ENCODE data around the gene TMEM242.
A peak's percentile ranks its signal among the peaks of the same experiment; 100 is the strongest.
"Not testable (repeated sequence)": the region's sequence is repeated elsewhere in the genome, so short reads cannot be mapped to it uniquely, and the experiment has no call there.

Gene TMEM242

GRCh38 chr6:157323255-157323965 is at the start of gene TMEM242:
TSS of gene TMEM242 (minus strand) at chr6:157323519. CDS start at chr6:157323499, 20 bp downstream.
- H3K9me3 Mint-ChIP-seq, result no peaks in the 10 kb centered on the region
- H3K36me3 Mint-ChIP-seq, result peaks cover 22% of the 10 kb centered on the region
- H3K27ac Mint-ChIP-seq, result peak within 1 kb of the TSS; percentile 92
- ATAC-seq (peak; percentile 97), DNase-seq (ENCODE audit: low spot score in 2 of 2) (peak; percentile 94 to 99)
- H3K4me1 Mint-ChIP-seq, result peaks cover 42% of the 10 kb centered on the region
- H3K4me3 Mint-ChIP-seq, result peak within 1 kb of the TSS; percentile 95

GRCh38 chr6:157372501-157373280 is 49.4 kb upstream of the TMEM242 start:
- DNase-seq (ENCODE audit: low spot score in 2 of 2), result no peak
- ATAC-seq, result no peak
- no peaks in the 10 kb centered on the region for H3K9me3 Mint-ChIP-seq
- peaks cover 21% of the 10 kb centered on the region for H3K4me1 Mint-ChIP-seq
- H3K36me3 Mint-ChIP-seq, result no peaks in the 10 kb centered on the region
- H3K4me3 Mint-ChIP-seq, result no peak overlapping the region
- H3K27ac Mint-ChIP-seq, result no peak overlapping the region

- ATAC-seq (no peak), DNase-seq (ENCODE audit: low spot score in 2 of 2) (no peak)
- peaks cover 9% of the 10 kb centered on the region for H3K4me1 Mint-ChIP-seq
- no peaks in the 10 kb centered on the region for H3K9me3 Mint-ChIP-seq
- H3K27ac Mint-ChIP-seq, result no peak overlapping the region
- no peak overlapping the region for H3K4me3 Mint-ChIP-seq
- no peaks in the 10 kb centered on the region for H3K36me3 Mint-ChIP-seq
Measured at GRCh38 chr6:157370755-157371154, 47.4 kb upstream of the TMEM242 start.

- no peaks in the 10 kb centered on the region for H3K36me3 Mint-ChIP-seq
- H3K9me3 Mint-ChIP-seq, result no peaks in the 10 kb centered on the region
- no peak overlapping the region for H3K27ac Mint-ChIP-seq
- H3K4me1 Mint-ChIP-seq, result peaks cover 9% of the 10 kb centered on the region
- no peak overlapping the region for H3K4me3 Mint-ChIP-seq
- DNase-seq (ENCODE audit: low spot score in 2 of 2) (no peak), ATAC-seq (peak; percentile 54)
Measured at GRCh38 chr6:157368359-157369049, 45.2 kb upstream of the TMEM242 start.

- Mint-ChIP-seq H3K36me3 (no peaks in the 10 kb centered on the region), H3K4me1 (peaks cover 9% of the 10 kb centered on the region), H3K9me3 (no peaks in the 10 kb centered on the region), H3K4me3 (no peak overlapping the region), H3K27ac (no peak overlapping the region)
- DNase-seq (ENCODE audit: low spot score in 2 of 2) (no peak), ATAC-seq (no peak)
Measured at GRCh38 chr6:157366648-157367047, 43.3 kb upstream of the TMEM242 start.

GRCh38 chr6:157364705-157365104 is 41.4 kb upstream of the TMEM242 start:
- no peak for DNase-seq (ENCODE audit: low spot score in 2 of 2)
- H3K36me3 Mint-ChIP-seq, result no peaks in the 10 kb centered on the region
- H3K4me1 Mint-ChIP-seq, result peaks cover 5% of the 10 kb centered on the region
- no peak overlapping the region for H3K4me3 Mint-ChIP-seq
- no peak for ATAC-seq
- H3K9me3 Mint-ChIP-seq, result no peaks in the 10 kb centered on the region
- H3K27ac Mint-ChIP-seq, result no peak overlapping the region

GRCh38 chr6:157361886-157362285 is 38.6 kb upstream of the TMEM242 start:
- Mint-ChIP-seq H3K4me3 (no peak overlapping the region), H3K4me1 (no peaks in the 10 kb centered on the region), H3K27ac (no peak overlapping the region), H3K36me3 (no peaks in the 10 kb centered on the region), H3K9me3 (no peaks in the 10 kb centered on the region)
- DNase-seq (ENCODE audit: low spot score in 2 of 2), result no peak
- no peak for ATAC-seq

- Mint-ChIP-seq H3K27ac (no peak overlapping the region), H3K4me1 (no peaks in the 10 kb centered on the region), H3K36me3 (no peaks in the 10 kb centered on the region), H3K9me3 (no peaks in the 10 kb centered on the region), H3K4me3 (no peak overlapping the region)
- no peak for DNase-seq (ENCODE audit: low spot score in 2 of 2)
- ATAC-seq, result no peak
Measured at GRCh38 chr6:157358287-157358686, 35.0 kb upstream of the TMEM242 start.

- Mint-ChIP-seq H3K4me3 (no peak overlapping the region), H3K4me1 (no peaks in the 10 kb centered on the region), H3K36me3 (no peaks in the 10 kb centered on the region), H3K9me3 (no peaks in the 10 kb centered on the region), H3K27ac (no peak overlapping the region)
- DNase-seq (ENCODE audit: low spot score in 2 of 2) (no peak), ATAC-seq (no peak)
Measured at GRCh38 chr6:157346373-157346772, 23.1 kb upstream of the TMEM242 start.

GRCh38 chr6:157343732-157344131 is 20.4 kb upstream of the TMEM242 start:
- no peaks in the 10 kb centered on the region for H3K4me1 Mint-ChIP-seq
- no peak overlapping the region for H3K4me3 Mint-ChIP-seq
- H3K27ac Mint-ChIP-seq, result no peak overlapping the region
- no peak for DNase-seq (ENCODE audit: low spot score in 2 of 2)
- H3K36me3 Mint-ChIP-seq, result no peaks in the 10 kb centered on the region
- no peak for ATAC-seq
- no peaks in the 10 kb centered on the region for H3K9me3 Mint-ChIP-seq

- H3K27ac Mint-ChIP-seq, result no peak overlapping the region
- DNase-seq (ENCODE audit: low spot score in 2 of 2) (no peak), ATAC-seq (no peak)
- H3K4me3 Mint-ChIP-seq, result no peak overlapping the region
- H3K4me1 Mint-ChIP-seq, result no peaks in the 10 kb centered on the region
- H3K9me3 Mint-ChIP-seq, result no peaks in the 10 kb centered on the region
- no peaks in the 10 kb centered on the region for H3K36me3 Mint-ChIP-seq
Measured at GRCh38 chr6:157339432-157339831, 16.1 kb upstream of the TMEM242 start.

- H3K4me3 Mint-ChIP-seq, result no peak overlapping the region
- no peak for ATAC-seq
Measured at GRCh38 chr6:157337751-157338150, 14.4 kb upstream of the TMEM242 start.

GRCh38 chr6:157337276-157337675 is 14.0 kb upstream of the TMEM242 start:
- not testable (repeated sequence) for H3K4me1 Mint-ChIP-seq; H3K9me3 Mint-ChIP-seq; DNase-seq (ENCODE audit: low spot score in 2 of 2); ATAC-seq; H3K36me3 Mint-ChIP-seq; H3K27ac Mint-ChIP-seq; H3K4me3 Mint-ChIP-seq

More at GRCh38 chr6:157337751-157338150, 14.4 kb upstream of the TMEM242 start:
- H3K4me1 Mint-ChIP-seq, result no peaks in the 10 kb centered on the region
- no peaks in the 10 kb centered on the region for H3K36me3 Mint-ChIP-seq
- no peak overlapping the region for H3K27ac Mint-ChIP-seq
- DNase-seq (ENCODE audit: low spot score in 2 of 2), result no peak
- no peaks in the 10 kb centered on the region for H3K9me3 Mint-ChIP-seq

GRCh38 chr6:157335829-157336228 is 12.5 kb upstream of the TMEM242 start:
- Mint-ChIP-seq H3K4me3 (no peak overlapping the region), H3K9me3 (no peaks in the 10 kb centered on the region), H3K36me3 (no peaks in the 10 kb centered on the region), H3K4me1 (no peaks in the 10 kb centered on the region), H3K27ac (no peak overlapping the region)
- no peak for ATAC-seq
- DNase-seq (ENCODE audit: low spot score in 2 of 2), result no peak

GRCh38 chr6:157333956-157334355 is 10.6 kb upstream of the TMEM242 start:
- H3K4me1 Mint-ChIP-seq, result no peaks in the 10 kb centered on the region

More at GRCh38 chr6:157333956-157334355, 10.6 kb upstream of the TMEM242 start:
- H3K4me3 Mint-ChIP-seq, result no peak overlapping the region
- ATAC-seq (no peak), DNase-seq (ENCODE audit: low spot score in 2 of 2) (no peak)
- no peaks in the 10 kb centered on the region for H3K36me3 Mint-ChIP-seq
- no peak overlapping the region for H3K27ac Mint-ChIP-seq
- H3K9me3 Mint-ChIP-seq, result no peaks in the 10 kb centered on the region
